ENCODE data around the gene FHIT.

DNA sequence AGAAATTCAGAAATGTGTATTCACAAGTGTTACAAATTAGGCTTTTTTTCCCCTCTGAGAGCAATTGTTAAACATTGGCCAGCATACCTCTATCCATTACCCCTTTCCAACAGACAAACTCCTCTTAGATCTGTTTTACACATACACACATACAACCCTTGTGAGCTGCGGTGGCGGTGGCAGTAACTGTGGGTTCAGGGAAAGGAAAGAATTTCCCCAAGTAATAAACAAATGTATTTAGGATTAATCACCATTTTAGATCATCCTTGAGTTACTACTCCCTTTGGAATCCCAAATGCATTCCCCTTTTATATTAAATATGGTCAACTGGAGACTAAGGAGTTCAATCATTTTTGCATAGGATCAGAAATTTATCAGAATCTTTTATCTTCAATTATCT, 667.0 kb downstream of the FHIT start:
- TF ChIP-seq POLR2A (IDR thresholded peaks at IDR 0.05) (no peak), EP300 (IDR thresholded peaks at IDR 0.05) (no peak)
